NCI-H1092 treated with DMSO at 0.1 percent for 48 hours (cell line): ENCODE data around the gene PTPN14.
"Not testable (repeated sequence)": the region's sequence is repeated elsewhere in the genome, so short reads cannot be mapped to it uniquely, and the experiment has no call there.

Experiments used
- DNase-seq: peaks from one replicate; lab custom pipeline; 2025; lab: John Stamatoyannopoulos, UW

PTPN14 gene

GRCh38 chr1:214510914-214511638, 40.3 kb downstream of the PTPN14 start:
- DNase-seq = no peak

GRCh38 chr1:214510477-214510876, 40.9 kb downstream of the PTPN14 start:
- no peak for DNase-seq

GRCh38 chr1:214509622-214510021, 41.8 kb downstream of the PTPN14 start:
- DNase-seq = not testable (repeated sequence)

GRCh38 chr1:214506972-214507431, 44.4 kb downstream of the PTPN14 start:
- DNase-seq = no peak

GRCh38 chr1:214505134-214505533, 46.3 kb downstream of the PTPN14 start:
- DNase-seq = no peak

- DNase-seq = no peak
Measured at GRCh38 chr1:214504330-214504729, 47.1 kb downstream of the PTPN14 start.

GRCh38 chr1:214503553-214503952, 47.8 kb downstream of the PTPN14 start:
- DNase-seq = no peak

- no peak for DNase-seq
Measured at GRCh38 chr1:214500340-214501055, 50.9 kb downstream of the PTPN14 start.

- no peak for DNase-seq
Measured at GRCh38 chr1:214499732-214500131, 51.7 kb downstream of the PTPN14 start.

GRCh38 chr1:214498021-214498420, 53.4 kb downstream of the PTPN14 start:
- DNase-seq = no peak

- DNase-seq = no peak
Measured at GRCh38 chr1:214496126-214496525, 55.3 kb downstream of the PTPN14 start.

- no peak for DNase-seq
Measured at GRCh38 chr1:214494706-214495105, 56.7 kb downstream of the PTPN14 start.

GRCh38 chr1:214494179-214494578, 57.2 kb downstream of the PTPN14 start:
- DNase-seq = not testable (repeated sequence)

GRCh38 chr1:214493126-214493796, 58.1 kb downstream of the PTPN14 start:
- no peak for DNase-seq

- DNase-seq = no peak
Measured at GRCh38 chr1:214492401-214493075, 58.9 kb downstream of the PTPN14 start.

GRCh38 chr1:214491468-214492146, 59.8 kb downstream of the PTPN14 start:
- DNase-seq = no peak

- DNase-seq = no peak
Measured at GRCh38 chr1:214485151-214485550, 66.3 kb downstream of the PTPN14 start.

GRCh38 chr1:214483180-214483579, 68.2 kb downstream of the PTPN14 start:
- DNase-seq = not testable (repeated sequence)

- DNase-seq = not testable (repeated sequence)
Measured at GRCh38 chr1:214481983-214482634, 69.3 kb downstream of the PTPN14 start.

GRCh38 chr1:214476986-214477870, 74.2 kb downstream of the PTPN14 start:
- no peak for DNase-seq
